Measurements from ENCODE around the gene ICE1. TPM values are rescaled to one million over a fixed set of nuclear protein-coding genes. Genes with fewer than 3 reads are reported as not detected.

Gene ICE1
- total RNA-seq, 2 experiments from 2014 or later, result 30.2 to 30.4 TPM

- DNase-seq (no peak), ATAC-seq (no peak)
- H3K27ac Mint-ChIP-seq, result no peak overlapping the region
- peaks cover 20% of the 10 kb centered on the region for H3K4me1 Mint-ChIP-seq (ENCODE audit: low read depth)
- ChIA-PET POLR2A (interaction anchor here (0.7 to 1.8 kb wide), 5 partner anchors 14 to 1289 kb away, joined by 3 to 5 read pairs (median 5); partner anchors contain the start of gene TENT4A), CTCF (interaction anchor here (1.9 kb wide), 1 partner anchor 71 kb away, joined by 5 read pairs; no protein-coding TSS in a partner anchor)
- no peaks in the 10 kb centered on the region for H3K9me3 Mint-ChIP-seq (ENCODE audit: insufficient read depth)
- H3K27me3 Mint-ChIP-seq (ENCODE audit: low read depth), result no peaks in the 10 kb centered on the region
- H3K36me3 Mint-ChIP-seq (ENCODE audit: low read depth), result peaks cover 2% of the 10 kb centered on the region
- H3K4me3 Mint-ChIP-seq, result no peak overlapping the region
Measured at GRCh38 chr5:5423586-5423985, 1.1 kb downstream of the ICE1 start.

DNA sequence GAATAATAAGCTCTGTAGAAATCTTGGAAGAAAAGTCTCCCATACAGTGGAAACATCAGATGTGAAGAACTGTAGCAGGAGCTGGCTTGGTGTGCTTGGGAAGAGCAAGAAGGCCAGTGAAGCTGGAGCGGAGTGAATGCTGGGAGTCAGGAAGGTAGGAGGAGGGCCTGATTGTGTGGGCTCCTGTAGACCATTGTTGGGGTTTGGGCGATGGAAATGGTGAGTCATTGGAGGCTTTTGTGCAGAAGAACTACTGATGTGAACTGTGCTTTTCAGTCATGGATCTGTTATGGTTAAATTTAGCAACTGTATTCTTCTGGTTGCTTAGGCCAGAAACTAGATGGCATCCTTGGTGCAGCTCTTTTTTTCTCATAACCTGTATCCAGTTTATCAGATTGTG, 2.3 kb downstream of the ICE1 start:
- DNase-seq (peak; percentile 33), ATAC-seq (no peak)
- Mint-ChIP-seq H3K27ac (no peak overlapping the region), H3K4me3 (no peak overlapping the region), H3K9me3 (ENCODE audit: insufficient read depth) (no peaks in the 10 kb centered on the region), H3K27me3 (ENCODE audit: low read depth) (no peaks in the 10 kb centered on the region), H3K4me1 (ENCODE audit: low read depth) (peaks cover 19% of the 10 kb centered on the region), H3K36me3 (ENCODE audit: low read depth) (peaks cover 2% of the 10 kb centered on the region)
- ChIA-PET POLR2A (interaction anchor here (0.6 kb wide), 1 partner anchor 13 kb away, joined by 3 read pairs; no protein-coding TSS in a partner anchor), CTCF (interaction anchor here (1.9 kb wide), 1 partner anchor 70 kb away, joined by 5 read pairs; no protein-coding TSS in a partner anchor)

GRCh38 chr5:5430136-5430535, 7.7 kb downstream of the ICE1 start:
- ATAC-seq, result no peak
- CTCF ChIA-PET, result interaction anchor here (1.4 kb wide), 1 partner anchor 12 kb away, joined by 3 read pairs; no protein-coding TSS in a partner anchor
- H3K9me3 Mint-ChIP-seq (ENCODE audit: insufficient read depth), result no peaks in the 10 kb centered on the region
- H3K4me3 Mint-ChIP-seq, result no peak overlapping the region
- no peak for DNase-seq
- H3K27me3 Mint-ChIP-seq (ENCODE audit: low read depth), result no peaks in the 10 kb centered on the region
- H3K4me1 Mint-ChIP-seq (ENCODE audit: low read depth), result peaks cover 23% of the 10 kb centered on the region
- POLR2A ChIA-PET, result no interaction called here
- peaks cover 8% of the 10 kb centered on the region for H3K36me3 Mint-ChIP-seq (ENCODE audit: low read depth)
- no peak overlapping the region for H3K27ac Mint-ChIP-seq

GRCh38 chr5:5432020-5432707, 9.7 kb downstream of the ICE1 start:
- Mint-ChIP-seq H3K27ac (no peak overlapping the region), H3K4me1 (ENCODE audit: low read depth) (peaks cover 24% of the 10 kb centered on the region), H3K36me3 (ENCODE audit: low read depth) (peaks cover 8% of the 10 kb centered on the region), H3K9me3 (ENCODE audit: insufficient read depth) (no peaks in the 10 kb centered on the region), H3K4me3 (no peak overlapping the region), H3K27me3 (ENCODE audit: low read depth) (no peaks in the 10 kb centered on the region)
- ATAC-seq (no peak), DNase-seq (no peak)
- ChIA-PET CTCF (interaction anchor here (1.1 kb wide), 1 partner anchor 11 kb away, joined by 3 read pairs; no protein-coding TSS in a partner anchor), POLR2A (interaction anchor here (1.6 kb wide), 1 partner anchor 10 kb away, joined by 5 read pairs; the partner anchor contains the start of gene ICE1)

- H3K9me3 Mint-ChIP-seq (ENCODE audit: insufficient read depth), result no peaks in the 10 kb centered on the region
- no peaks in the 10 kb centered on the region for H3K27me3 Mint-ChIP-seq (ENCODE audit: low read depth)
- DNase-seq, result no peak
- no peak overlapping the region for H3K27ac Mint-ChIP-seq
- peaks cover 22% of the 10 kb centered on the region for H3K4me1 Mint-ChIP-seq (ENCODE audit: low read depth)
- POLR2A ChIA-PET, result interaction anchor here (1.0 kb wide), 1 partner anchor 14 kb away, joined by 3 read pairs; the partner anchor contains the start of gene ICE1
- H3K4me3 Mint-ChIP-seq, result no peak overlapping the region
- peaks cover 20% of the 10 kb centered on the region for H3K36me3 Mint-ChIP-seq (ENCODE audit: low read depth)
- ATAC-seq, result no peak
- CTCF ChIA-PET, result no interaction called here
Measured at GRCh38 chr5:5436203-5436760, 13.8 kb downstream of the ICE1 start.

GRCh38 chr5:5437227-5438172, 15.0 kb downstream of the ICE1 start:
- Mint-ChIP-seq H3K27ac (no peak overlapping the region), H3K27me3 (ENCODE audit: low read depth) (no peaks in the 10 kb centered on the region), H3K4me1 (ENCODE audit: low read depth) (peaks cover 13% of the 10 kb centered on the region), H3K9me3 (ENCODE audit: insufficient read depth) (no peaks in the 10 kb centered on the region), H3K4me3 (no peak overlapping the region), H3K36me3 (ENCODE audit: low read depth) (peaks cover 18% of the 10 kb centered on the region)
- no peak for ATAC-seq
- ChIA-PET POLR2A (interaction anchor here (0.6 to 1.1 kb wide), 3 partner anchors 13 to 15 kb away, joined by 3 to 4 read pairs (median 3); partner anchors contain the start of gene ICE1), CTCF (no interaction called here)
- no peak for DNase-seq

- Mint-ChIP-seq H3K9me3 (ENCODE audit: insufficient read depth) (no peaks in the 10 kb centered on the region), H3K4me1 (ENCODE audit: low read depth) (no peaks in the 10 kb centered on the region), H3K27me3 (ENCODE audit: low read depth) (no peaks in the 10 kb centered on the region), H3K36me3 (ENCODE audit: low read depth) (peaks cover 45% of the 10 kb centered on the region), H3K4me3 (no peak overlapping the region), H3K27ac (no peak overlapping the region)
- no peak for DNase-seq
- CTCF ChIA-PET, result no interaction called here
- ATAC-seq, result no peak
- POLR2A ChIA-PET, result no interaction called here
Measured at GRCh38 chr5:5451863-5452262, 29.4 kb downstream of the ICE1 start.

DNA sequence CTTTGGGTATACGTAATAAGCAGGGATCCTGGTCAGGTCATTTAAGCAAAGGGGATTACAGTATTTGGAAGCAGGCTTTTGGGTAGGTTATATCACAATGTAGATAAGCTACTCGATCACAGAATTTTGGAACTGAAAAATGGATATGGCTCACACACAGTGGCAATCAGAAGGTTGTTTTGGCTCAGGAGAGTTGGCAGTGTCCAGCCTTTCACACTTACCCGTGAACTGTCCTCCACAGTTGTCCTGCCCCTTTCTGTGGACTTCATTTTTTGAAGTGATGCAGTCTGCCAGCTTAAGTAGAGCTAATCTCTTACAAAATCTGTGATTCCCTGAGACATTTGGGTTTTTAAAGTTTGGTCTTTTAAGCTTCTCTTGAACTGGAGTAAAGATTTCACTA, 30.7 kb downstream of the ICE1 start:
- peaks cover 49% of the 10 kb centered on the region for H3K36me3 Mint-ChIP-seq (ENCODE audit: low read depth)
- H3K9me3 Mint-ChIP-seq (ENCODE audit: insufficient read depth), result no peaks in the 10 kb centered on the region
- no peak overlapping the region for H3K4me3 Mint-ChIP-seq
- CTCF ChIA-PET, result no interaction called here
- no peak overlapping the region for H3K27ac Mint-ChIP-seq
- no peaks in the 10 kb centered on the region for H3K27me3 Mint-ChIP-seq (ENCODE audit: low read depth)
- DNase-seq, result no peak
- POLR2A ChIA-PET, result no interaction called here
- no peak for ATAC-seq
- no peaks in the 10 kb centered on the region for H3K4me1 Mint-ChIP-seq (ENCODE audit: low read depth)

DNA sequence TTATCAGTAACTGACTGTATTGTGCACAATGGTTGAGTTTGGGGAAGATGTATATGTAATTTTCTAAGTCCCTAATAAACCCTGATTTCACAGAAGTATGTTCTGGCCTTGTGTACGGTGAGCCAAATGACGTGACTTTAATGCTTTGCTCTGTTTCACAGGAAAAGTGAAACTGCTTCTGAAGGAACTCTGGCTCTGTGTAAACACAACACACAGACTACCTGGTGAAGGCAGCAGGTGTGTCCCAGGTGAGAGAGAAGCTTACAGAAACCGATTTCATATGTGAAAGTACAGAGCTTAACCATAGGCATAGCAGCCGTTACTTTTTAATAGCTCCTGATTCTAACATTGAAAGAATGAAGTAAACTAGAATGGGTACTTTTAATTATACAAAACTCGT, 31.9 kb downstream of the ICE1 start:
- Mint-ChIP-seq H3K4me3 (no peak overlapping the region), H3K4me1 (ENCODE audit: low read depth) (no peaks in the 10 kb centered on the region), H3K36me3 (ENCODE audit: low read depth) (peaks cover 51% of the 10 kb centered on the region), H3K27me3 (ENCODE audit: low read depth) (no peaks in the 10 kb centered on the region), H3K27ac (no peak overlapping the region), H3K9me3 (ENCODE audit: insufficient read depth) (no peaks in the 10 kb centered on the region)
- ATAC-seq (no peak), DNase-seq (no peak)
- ChIA-PET CTCF (interaction anchor here (0.6 to 1.5 kb wide), 3 partner anchors 12 to 38 kb away, joined by 3 to 5 read pairs (median 4); no protein-coding TSS in a partner anchor), POLR2A (no interaction called here)

GRCh38 chr5:5456858-5457257, 34.4 kb downstream of the ICE1 start:
- no peak overlapping the region for H3K4me3 Mint-ChIP-seq

DNA sequence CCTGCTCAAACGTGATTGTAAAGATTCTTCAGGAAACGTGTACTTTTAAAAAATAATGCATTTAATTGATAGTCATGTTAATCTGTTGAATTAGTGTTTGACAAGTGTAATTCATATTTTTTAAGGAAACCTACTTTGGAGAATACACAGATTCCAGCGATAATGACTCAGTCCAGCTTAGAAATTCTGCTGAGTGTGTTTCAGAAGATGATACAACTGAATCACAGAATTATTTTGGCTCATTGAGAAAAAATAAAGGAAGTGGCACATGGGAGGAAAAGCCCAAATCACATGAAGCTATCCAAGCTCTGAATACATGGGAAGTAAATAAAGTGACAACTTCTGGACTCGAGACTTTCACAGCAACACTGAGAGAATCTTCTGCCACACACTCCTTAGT, 37.8 kb downstream of the ICE1 start:
- H3K9me3 Mint-ChIP-seq (ENCODE audit: insufficient read depth), result no peaks in the 10 kb centered on the region
- ChIA-PET POLR2A (no interaction called here), CTCF (no interaction called here)
- ATAC-seq (no peak), DNase-seq (no peak)
- no peaks in the 10 kb centered on the region for H3K27me3 Mint-ChIP-seq (ENCODE audit: low read depth)
- peaks cover 72% of the 10 kb centered on the region for H3K36me3 Mint-ChIP-seq (ENCODE audit: low read depth)
- no peaks in the 10 kb centered on the region for H3K4me1 Mint-ChIP-seq (ENCODE audit: low read depth)
- H3K4me3 Mint-ChIP-seq, result no peak overlapping the region
- H3K27ac Mint-ChIP-seq, result no peak overlapping the region

More at GRCh38 chr5:5456858-5457257, 34.4 kb downstream of the ICE1 start:
- Mint-ChIP-seq H3K4me1 (ENCODE audit: low read depth) (no peaks in the 10 kb centered on the region), H3K36me3 (ENCODE audit: low read depth) (peaks cover 56% of the 10 kb centered on the region), H3K9me3 (ENCODE audit: insufficient read depth) (no peaks in the 10 kb centered on the region), H3K27me3 (ENCODE audit: low read depth) (no peaks in the 10 kb centered on the region), H3K27ac (no peak overlapping the region)
- ChIA-PET CTCF (no interaction called here), POLR2A (no interaction called here)
- ATAC-seq, result no peak
- no peak for DNase-seq

All from activated CD8-positive, alpha-beta T cell treated with anti-CD3 and anti-CD28 coated beads, Interleukin-2, amount 10 ng/mL, durations not matched to agents 7 days and 5 days (primary cell).